Left ventricle myocardium inferior (tissue), 1 donor: Measurements from ENCODE around the gene EHBP1L1. TPM values are rescaled to one million over a fixed set of nuclear protein-coding genes. Genes with fewer than 3 reads are reported as not detected.

ENCODE experiments used
- DNase-seq: peaks from one replicate; pipeline ENCODE4 v3.0.0-alpha.2; 2020
- H3K27ac ChIP-seq: fragments of 200-600 bp; replicated peaks from 2 replicates; pipeline ENCODE4 v1.8.0; 2021
- H3K27me3 ChIP-seq: fragments of 200-600 bp; 2 replicates; pipeline ENCODE4 v1.8.0; 2021; ENCODE audit warnings: low read depth
- H3K36me3 ChIP-seq: fragments of 200-600 bp; 2 replicates; pipeline ENCODE4 v1.8.0; 2021
- H3K4me1 ChIP-seq: fragments of 200-600 bp; 2 replicates; pipeline ENCODE4 v1.8.0; 2021
- H3K4me3 ChIP-seq: fragments of 200-600 bp; 2 replicates; pipeline ENCODE4 v1.8.0; 2021; ENCODE audit warnings: mild to moderate bottlenecking, moderate library complexity
- H3K9me3 ChIP-seq: fragments of 200-600 bp; replicated peaks from 2 replicates; pipeline ENCODE4 v1.8.0; 2021
- intact Hi-C: fragments of 100-400 bp; cut with micrococcal nuclease; formaldehyde crosslinking; loops from one replicate; pipeline ENCODE4 v1.11.0; 2022
- total RNA-seq: library from RNA; stranded (reverse); fragmentation: NEBNext Ultra II Directional; extraction: Animal tissue kit (Norgen Biotek cat#: 25700); gene quantifications from one replicate; pipeline ENCODE4 v1.2.1, GENCODE V29; 2021
- TF ChIP-seq, protein P1 (sequence below): fragments of 200-600 bp; IDR thresholded peaks from 2 replicates; pipeline ENCODE4 v1.8.0; 2021; ENCODE audit warnings: antibody characterized with exemption, mild to moderate bottlenecking, borderline replicate concordance
- donor health status: DM: no; HTN: yes; CAD: no; lungs with severe emphysema.

The EHBP1L1 gene
- total RNA-seq, 1 donor from 2014 or later: 69.5 TPM

DNA sequence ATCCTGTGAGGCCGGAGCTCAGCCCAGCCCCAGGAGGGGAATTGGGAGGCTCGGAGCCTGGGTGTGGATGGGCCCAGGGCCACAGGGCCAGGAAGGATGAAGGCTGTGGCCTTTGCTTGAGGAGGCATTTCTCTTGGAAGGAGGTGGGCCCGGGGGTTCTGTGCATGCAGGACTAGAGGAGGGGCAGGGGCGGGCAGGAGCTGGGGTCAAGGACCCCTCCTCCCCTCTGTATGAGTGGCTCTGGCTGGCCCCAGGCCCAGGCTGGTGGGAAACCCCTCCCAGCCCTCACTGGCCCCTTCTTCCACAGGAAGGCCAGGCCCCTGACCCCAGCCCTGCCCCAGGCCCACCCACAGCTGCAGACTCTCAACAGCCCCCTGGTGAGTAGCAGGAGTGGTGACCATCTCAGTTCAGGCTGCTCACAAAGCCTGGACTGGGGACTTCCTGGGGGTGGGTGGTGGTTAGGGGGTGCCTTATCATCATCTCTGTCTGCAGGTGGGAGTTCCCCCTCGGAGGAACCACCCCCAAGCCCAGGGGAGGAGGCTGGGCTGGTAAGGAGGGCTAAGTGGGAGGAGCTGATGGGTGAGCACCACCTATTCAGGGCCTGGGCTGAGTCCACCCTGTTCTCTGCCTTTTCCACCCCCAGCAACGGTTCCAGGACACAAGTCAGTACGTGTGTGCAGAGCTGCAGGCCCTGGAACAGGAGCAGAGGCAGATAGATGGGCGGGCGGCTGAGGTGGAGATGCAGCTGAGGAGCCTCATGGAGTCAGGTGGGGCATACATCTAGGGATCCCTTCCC is 13.8 kb downstream of the EHBP1L1 start:
- peak overlapping the region; percentile 91 for H3K27ac ChIP-seq
- intact Hi-C loops: loop anchor here (10.0 kb wide), 1 partner anchor 55 kb away; no protein-coding TSS in a partner anchor
- H3K36me3 ChIP-seq: peaks cover 24% of the 10 kb centered on the region
- TF ChIP-seq, protein P1, sequence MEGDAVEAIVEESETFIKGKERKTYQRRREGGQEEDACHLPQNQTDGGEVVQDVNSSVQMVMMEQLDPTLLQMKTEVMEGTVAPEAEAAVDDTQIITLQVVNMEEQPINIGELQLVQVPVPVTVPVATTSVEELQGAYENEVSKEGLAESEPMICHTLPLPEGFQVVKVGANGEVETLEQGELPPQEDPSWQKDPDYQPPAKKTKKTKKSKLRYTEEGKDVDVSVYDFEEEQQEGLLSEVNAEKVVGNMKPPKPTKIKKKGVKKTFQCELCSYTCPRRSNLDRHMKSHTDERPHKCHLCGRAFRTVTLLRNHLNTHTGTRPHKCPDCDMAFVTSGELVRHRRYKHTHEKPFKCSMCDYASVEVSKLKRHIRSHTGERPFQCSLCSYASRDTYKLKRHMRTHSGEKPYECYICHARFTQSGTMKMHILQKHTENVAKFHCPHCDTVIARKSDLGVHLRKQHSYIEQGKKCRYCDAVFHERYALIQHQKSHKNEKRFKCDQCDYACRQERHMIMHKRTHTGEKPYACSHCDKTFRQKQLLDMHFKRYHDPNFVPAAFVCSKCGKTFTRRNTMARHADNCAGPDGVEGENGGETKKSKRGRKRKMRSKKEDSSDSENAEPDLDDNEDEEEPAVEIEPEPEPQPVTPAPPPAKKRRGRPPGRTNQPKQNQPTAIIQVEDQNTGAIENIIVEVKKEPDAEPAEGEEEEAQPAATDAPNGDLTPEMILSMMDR: no peak
- peaks cover 7% of the 10 kb centered on the region for H3K27me3 ChIP-seq
- H3K4me1 ChIP-seq: peaks cover 88% of the 10 kb centered on the region
- no peak for DNase-seq
- no peak overlapping the region for H3K4me3 ChIP-seq
- no peaks in the 10 kb centered on the region for H3K9me3 ChIP-seq

DNA sequence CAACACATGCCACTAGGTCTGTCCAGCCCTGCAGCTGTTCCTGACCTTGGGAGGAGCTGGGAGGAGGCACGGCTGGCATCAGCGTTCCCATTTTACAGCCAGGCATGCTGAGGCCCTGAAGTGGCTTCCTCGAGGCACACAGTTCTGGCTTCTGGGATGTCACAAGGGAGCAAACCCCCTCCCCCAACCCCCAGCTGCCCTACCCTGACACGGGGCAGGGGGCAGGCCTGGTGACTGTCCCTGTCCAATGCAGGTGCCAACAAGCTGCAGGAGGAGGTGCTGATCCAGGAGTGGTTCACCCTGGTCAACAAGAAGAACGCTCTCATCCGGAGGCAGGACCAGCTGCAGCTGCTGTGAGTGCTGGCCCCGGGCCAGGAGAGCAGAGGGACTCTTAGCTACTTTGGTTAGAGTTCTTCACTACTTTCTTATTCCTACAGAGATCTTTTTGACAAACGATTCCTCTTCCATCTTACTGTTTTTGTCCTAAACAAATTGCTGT is 14.4 kb downstream of the EHBP1L1 start:
- peaks cover 91% of the 10 kb centered on the region for H3K4me1 ChIP-seq
- peaks cover 21% of the 10 kb centered on the region for H3K36me3 ChIP-seq
- H3K27me3 ChIP-seq: peaks cover under 1% of the 10 kb centered on the region
- H3K9me3 ChIP-seq: no peaks in the 10 kb centered on the region
- DNase-seq: peak; percentile 62
- intact Hi-C loops: loop anchor here (10.0 kb wide), 1 partner anchor 55 kb away; no protein-coding TSS in a partner anchor
- TF ChIP-seq, protein P1: no peak
- no peak overlapping the region for H3K4me3 ChIP-seq
- H3K27ac ChIP-seq: peak overlapping the region; percentile 91

- peak; percentile 54 for DNase-seq
- Histone ChIP-seq H3K27me3 (no peaks in the 10 kb centered on the region), H3K4me3 (peak overlapping the region; percentile 53), H3K36me3 (peaks cover 25% of the 10 kb centered on the region), H3K27ac (peak overlapping the region; percentile 91), H3K4me1 (peaks cover 80% of the 10 kb centered on the region), H3K9me3 (no peaks in the 10 kb centered on the region)
- intact Hi-C loops: loop anchor here (10.0 kb wide), 1 partner anchor 57 kb away; no protein-coding TSS in a partner anchor
- TF ChIP-seq, protein P1: peak; percentile 49
Observed at GRCh38 chr11:65591939-65592857, 16.3 kb downstream of the EHBP1L1 start.

DNA sequence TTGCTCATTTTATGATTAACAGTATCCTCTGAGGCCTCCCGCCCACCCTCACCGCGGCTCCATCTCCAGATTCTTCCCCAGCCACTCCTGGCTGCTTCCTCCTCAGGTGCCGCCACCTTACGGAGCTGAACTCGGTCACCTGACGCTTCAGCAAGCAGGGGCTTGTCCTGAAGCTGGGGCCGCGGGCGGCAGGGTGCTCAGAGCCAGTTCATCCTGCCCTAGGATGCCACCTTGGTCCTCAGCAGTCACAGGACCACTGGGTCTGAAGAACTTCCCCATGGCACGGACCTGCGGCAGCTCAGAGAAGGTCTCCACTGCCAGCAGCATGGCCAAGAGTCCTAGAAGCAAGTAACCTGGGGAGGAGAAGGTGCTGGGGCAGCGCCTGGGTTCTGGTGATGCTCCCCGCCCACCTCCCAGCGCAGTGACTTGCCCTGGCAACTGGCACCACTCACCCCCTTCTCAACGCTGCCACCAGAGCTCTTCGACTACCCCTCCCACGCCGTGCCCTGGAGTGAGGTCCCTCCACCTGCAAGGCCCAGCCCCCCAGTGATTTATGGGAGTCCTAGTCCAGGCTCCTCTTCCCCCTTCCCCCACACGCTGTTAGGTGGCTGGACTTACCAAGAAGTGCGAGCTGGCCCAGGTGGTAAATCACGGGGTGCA is 17.1 kb downstream of the EHBP1L1 start:
- H3K27ac ChIP-seq: peak overlapping the region; percentile 91
- H3K27me3 ChIP-seq: no peaks in the 10 kb centered on the region
- H3K9me3 ChIP-seq: no peaks in the 10 kb centered on the region
- intact Hi-C loops: loop anchor here (10.0 kb wide), 1 partner anchor 58 kb away; no protein-coding TSS in a partner anchor
- no peak for DNase-seq
- TF ChIP-seq, protein P1: no peak
- peak overlapping the region; percentile 53 for H3K4me3 ChIP-seq
- H3K36me3 ChIP-seq: peaks cover 32% of the 10 kb centered on the region
- H3K4me1 ChIP-seq: peaks cover 72% of the 10 kb centered on the region
